Adrenal gland (tissue), 5 donors: ENCODE data around the gene TMEM266.

Source experiments
- CTCF ChIP-seq, 6 experiments: fragments of 450-650 bp in 4 of 6; fragments of 200-600 bp in 2 of 6; sonication (generic) in 1 of 6; IDR thresholded peaks; 1 replicate in 5 of 6; 2 replicates in 1 of 6; pipeline versions ENCODE4 v1.5.1 to v1.8.0; 2016 to 2021; ENCODE audit warnings: antibody characterized with exemption in 6 of 6, mild to moderate bottlenecking in 2 of 6, moderate library complexity in 1 of 6
- POLR2A ChIP-seq, 2 donors: fragments of 450-650 bp; IDR thresholded peaks; one replicate each; pipeline ENCODE4 v1.6.1; 2017; ENCODE audit warnings: antibody characterized with exemption in 2 of 2, mild to moderate bottlenecking in 2 of 2, moderate library complexity in 1 of 2
- donor health status: DM: no; HTN: no; CAD: no.

DNA sequence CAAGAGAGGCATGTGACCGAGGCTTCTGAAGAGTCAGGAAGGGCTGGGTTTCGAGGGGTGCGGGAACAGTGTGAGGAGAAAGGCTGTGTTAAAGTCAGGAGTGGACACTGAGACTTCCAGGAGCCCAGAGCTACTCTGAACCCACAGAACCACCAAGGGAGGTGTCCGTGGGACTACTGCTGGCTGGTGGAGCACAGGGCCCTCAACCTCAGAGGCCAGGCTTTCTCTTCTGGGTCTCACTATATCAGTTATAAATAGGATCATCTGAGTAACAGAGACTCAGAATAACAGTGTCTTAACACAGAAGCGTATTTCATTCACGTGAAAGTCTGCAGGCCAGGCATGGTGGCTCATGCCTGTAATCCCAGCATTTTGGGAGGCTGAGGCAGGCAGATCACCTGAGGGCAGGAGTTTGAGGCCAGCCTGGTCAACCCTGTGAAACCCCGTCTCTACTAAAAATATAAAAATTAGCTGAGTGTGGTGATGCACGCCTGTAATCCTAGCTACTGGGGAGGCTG lies 113.6 kb downstream of the TMEM266 start:
- TF ChIP-seq CTCF (IDR thresholded peaks at IDR 0.05) (no peak), POLR2A (IDR thresholded peaks at IDR 0.05) (no peak)
